NCI-H446 (cell line): Measurements from ENCODE around the gene PRDX1.
"Not testable (repeated sequence)": the region's sequence is repeated elsewhere in the genome, so short reads cannot be mapped to it uniquely, and the experiment has no call there.

Source experiments
- DNase-seq, 2 experiments: peaks; one replicate each; lab custom pipeline; 2025; lab: John Stamatoyannopoulos, UW

Gene PRDX1

GRCh38 chr1:45503462-45504360, 18.0 kb downstream of the PRDX1 start:
- no peak for DNase-seq

GRCh38 chr1:45501505-45501859, 20.2 kb downstream of the PRDX1 start:
- DNase-seq: no peak

GRCh38 chr1:45499415-45499769, 22.3 kb downstream of the PRDX1 start:
- DNase-seq: no peak

- no peak for DNase-seq
Measured at GRCh38 chr1:45498279-45498678, 23.4 kb downstream of the PRDX1 start.

- peak; percentile 34 to 66 for DNase-seq
Measured at GRCh38 chr1:45493116-45493697, 28.5 kb downstream of the PRDX1 start.

DNA sequence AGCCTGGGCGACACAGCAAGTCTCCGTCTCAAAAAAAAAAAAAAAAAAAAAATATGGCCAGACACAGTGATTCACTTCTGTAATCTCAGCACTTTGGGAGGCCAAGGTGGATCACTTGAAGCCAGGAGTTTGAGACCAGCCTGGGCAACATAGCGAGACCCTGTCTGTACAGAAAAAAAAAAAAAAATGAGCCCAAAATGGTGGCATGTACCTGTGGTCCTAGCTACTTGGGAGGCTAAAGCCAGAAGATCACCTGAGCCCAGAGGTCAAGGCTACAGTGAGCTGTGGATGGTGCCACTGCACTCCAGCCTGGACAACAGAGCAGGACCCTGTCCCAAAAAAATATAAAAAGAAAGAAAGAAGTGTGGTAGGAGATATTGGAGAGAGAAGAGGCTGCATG, 29.0 kb downstream of the PRDX1 start:
- DNase-seq: no peak

DNA sequence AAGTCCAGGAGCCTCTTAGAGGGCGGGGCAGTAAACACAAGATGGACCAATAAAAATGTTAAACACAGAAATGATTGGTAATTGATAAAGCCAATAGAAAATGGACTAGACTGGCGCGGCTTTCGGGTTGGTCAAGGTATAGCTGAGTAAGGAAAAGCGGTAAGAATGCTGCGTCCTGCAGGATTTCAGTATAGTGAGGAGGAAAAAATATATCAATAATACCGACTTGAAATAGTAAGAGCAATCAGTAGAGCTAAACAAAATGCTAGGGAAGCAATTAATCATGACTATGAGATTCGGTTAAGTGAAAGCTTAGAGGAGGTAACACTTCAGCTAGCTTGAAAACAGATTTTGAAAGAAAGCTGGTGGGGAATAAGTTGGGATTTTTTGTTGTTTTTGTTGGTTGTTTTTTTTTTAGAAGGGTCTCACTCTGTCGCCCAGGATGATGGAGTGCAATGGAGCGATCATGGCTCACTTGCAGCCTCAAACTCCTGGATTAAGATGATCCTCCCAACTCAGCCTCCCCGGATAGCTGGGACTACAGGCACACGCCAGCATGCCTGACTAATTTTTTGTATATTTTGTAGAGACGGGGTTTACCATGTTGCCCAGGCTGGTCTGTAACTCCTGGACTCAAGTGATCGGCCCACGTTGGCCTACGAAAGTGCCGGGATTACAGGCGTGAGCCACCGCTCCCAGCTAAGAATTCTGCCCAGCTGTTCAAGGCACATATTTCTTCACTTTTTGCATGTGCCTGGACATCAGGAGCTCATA, 30.0 kb downstream of the PRDX1 start:
- no peak for DNase-seq

DNA sequence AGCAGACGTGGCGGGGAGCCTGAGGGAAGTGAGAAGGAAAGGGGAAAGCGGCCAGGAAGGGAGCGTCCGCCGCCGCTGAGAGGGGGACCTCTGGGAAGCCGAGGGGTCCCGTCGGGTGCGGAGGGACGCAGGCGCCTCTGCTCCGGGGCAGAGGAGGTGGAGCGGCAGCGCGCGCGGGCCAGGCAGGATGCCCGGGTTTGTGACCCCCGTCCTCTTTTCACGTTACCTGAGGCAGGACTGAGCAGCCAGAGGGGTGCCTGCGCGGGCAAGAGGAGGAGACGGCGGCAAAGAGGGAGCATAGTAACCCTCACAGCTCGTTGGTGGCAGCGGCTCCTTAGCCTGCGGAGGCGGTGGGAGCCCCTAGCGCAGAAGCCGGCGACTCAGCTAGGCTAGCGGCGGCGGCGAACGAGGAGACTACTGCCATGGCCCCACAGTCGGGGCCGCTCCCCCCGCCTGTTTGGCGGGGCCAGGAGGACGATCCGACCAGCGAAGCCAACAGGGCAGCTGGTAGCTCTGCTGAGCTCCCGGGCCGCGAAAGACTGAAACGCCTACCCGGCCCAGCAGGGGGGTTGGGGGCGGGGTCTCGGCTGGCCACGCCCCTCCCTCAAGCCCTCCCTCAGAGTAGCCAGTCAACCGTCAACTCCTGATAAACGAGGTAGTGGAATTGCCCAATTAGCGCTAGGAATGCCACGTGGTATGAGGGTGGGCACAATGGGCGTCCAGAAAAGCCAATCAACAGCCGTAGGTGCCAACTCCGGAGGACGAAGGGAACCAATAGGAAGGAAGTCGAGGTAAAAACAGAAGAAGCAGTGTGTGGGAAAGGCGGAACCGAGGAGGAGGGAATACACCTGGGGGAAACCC, 30.8 kb downstream of the PRDX1 start, which contains the start of gene TESK2:
Gene TESK2 (minus strand): TSS at position 538 of the 861 bp plus-strand sequence. CDS start 33,378 bp downstream, outside the sequence.
- peak; percentile 93 to 97 for DNase-seq

DNA sequence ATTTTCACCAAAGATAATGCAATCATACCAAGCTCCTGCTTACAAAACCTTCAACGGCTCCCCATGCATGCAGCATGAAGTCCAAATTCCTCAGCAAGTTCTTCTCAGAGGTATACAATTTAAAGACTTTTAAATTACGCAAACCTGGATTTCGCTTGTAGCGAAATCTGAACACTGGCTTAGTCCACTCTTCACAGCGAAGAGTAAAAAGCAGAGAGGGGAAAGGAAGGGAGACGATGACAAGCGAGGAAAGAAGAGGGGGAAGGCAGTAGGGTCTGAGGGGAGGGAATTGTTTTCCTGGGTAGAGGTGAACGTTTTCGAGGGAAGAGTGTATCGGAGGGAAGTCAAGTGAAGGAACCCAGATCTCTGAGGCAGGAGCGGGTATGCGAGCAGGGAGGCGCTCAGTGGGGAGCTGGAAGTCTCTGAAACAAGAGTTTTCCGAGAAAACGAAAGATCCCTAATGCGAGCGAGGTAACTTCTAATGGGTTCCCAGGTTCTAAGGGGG, 31.5 kb downstream of the PRDX1 start:
- no peak for DNase-seq

GRCh38 chr1:45489379-45489778, 32.3 kb downstream of the PRDX1 start:
- not testable (repeated sequence) for DNase-seq

- DNase-seq: no peak
Measured at GRCh38 chr1:45488666-45489377, 32.9 kb downstream of the PRDX1 start.

DNA sequence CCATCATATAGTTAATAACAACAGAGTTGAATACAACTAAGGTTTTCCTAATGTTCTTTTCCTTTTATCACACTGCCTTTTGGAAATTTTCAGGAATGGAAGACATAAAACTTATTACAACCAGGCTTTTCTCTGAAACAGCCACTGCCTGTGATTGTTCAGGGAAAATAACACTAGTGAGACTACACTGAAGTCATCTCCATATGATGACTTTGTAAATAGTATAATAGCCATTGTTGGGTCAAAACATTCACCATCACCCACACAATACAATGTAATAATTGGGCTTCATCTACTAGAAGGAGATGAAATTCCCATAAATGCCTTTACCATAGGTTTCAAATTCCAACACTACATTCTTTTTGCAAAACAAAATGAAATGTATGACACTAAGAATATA, 35.7 kb downstream of the PRDX1 start:
- no peak for DNase-seq

- DNase-seq: no peak
Measured at GRCh38 chr1:45479039-45479748, 42.5 kb downstream of the PRDX1 start.

DNA sequence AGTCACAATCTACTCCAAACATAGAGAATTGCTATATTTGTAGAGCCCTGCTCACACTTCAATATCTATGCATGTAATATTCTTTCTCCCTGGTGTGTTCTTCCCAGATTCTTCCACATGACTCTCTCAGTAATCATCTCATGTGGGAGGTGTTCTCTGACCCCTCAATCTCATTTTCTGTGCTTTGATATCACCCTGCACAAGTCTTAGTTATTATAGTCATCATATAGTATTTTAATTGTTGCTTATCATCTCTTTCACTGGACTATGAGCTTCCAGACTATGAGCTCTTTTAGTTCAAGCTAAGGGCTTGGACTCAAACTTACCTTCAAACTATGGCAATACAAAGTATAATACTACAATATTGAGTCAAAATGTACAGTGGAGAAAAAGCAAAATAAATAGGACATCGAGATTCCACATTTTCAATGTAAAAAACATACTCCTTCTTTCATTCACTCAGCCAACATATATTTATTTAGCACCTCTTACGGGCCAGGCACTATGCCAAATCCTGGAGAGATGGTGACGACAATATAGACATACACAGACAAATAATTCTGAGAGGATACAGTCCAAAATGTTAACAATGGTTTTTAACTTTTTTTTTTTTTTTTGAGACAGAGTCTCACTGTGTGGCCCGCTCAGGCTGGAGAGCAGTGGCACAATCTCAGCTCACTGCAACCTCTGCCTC, 43.4 kb downstream of the PRDX1 start:
- DNase-seq: no peak

DNA sequence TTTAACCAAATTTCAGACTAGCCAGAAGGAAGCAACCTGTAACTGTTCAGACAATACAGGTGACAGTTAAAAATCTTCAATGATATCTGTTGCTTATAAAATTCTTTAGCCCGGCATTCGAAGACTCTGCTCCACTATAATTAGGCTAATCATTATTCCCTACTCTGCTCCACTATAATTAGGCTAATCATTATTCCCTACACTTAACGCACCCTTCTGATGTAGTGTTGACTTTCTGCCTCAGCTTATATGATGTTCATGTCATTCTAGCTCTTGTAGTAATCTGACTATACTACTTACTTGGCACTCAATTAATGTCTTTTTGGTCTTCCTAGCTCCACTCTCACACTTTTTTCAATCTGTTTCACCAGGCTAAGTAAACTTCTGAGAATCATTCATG, 44.0 kb downstream of the PRDX1 start:
- no peak for DNase-seq

DNA sequence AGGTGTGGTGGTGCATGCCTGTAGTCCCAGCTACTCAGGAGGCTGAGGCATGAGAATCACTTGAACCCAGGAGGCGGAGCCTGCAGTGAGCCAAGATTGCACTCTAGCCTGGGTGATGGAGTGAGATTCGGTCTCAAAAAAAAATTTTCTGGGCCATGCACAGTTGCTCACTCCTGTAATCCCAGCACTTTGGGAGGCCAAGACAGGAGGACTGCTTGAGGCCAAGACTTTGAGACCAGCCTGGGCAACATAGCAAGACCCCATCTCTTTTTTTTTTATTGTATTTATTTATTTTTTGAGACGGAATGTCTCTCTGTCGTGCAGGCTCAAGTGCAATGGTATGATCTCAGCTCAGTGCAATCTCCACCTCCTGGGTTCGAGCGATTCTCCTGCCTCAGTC, 47.5 kb downstream of the PRDX1 start:
- DNase-seq: not testable (repeated sequence)

GRCh38 chr1:45473302-45473701, 48.4 kb downstream of the PRDX1 start:
- no peak for DNase-seq

GRCh38 chr1:45470306-45470798, 51.3 kb downstream of the PRDX1 start:
- DNase-seq: no peak

GRCh38 chr1:45467353-45467752, 54.3 kb downstream of the PRDX1 start:
- not testable (repeated sequence) for DNase-seq
